Stimulated activated CD8-positive, alpha-beta memory T cell treated with anti-CD3 and anti-CD28 coated beads, Interleukin-7, amount 100 ng/mL, for 48 hours (primary cell): Measurements from ENCODE around the gene DCAF5.
A peak's percentile ranks its signal among the peaks of the same experiment; 100 is the strongest.
"Not testable (repeated sequence)": the region's sequence is repeated elsewhere in the genome, so short reads cannot be mapped to it uniquely, and the experiment has no call there.

Experiments
- DNase-seq, 2 donors: peaks; one replicate each; pipeline ENCODE4 v3.0.0-alpha.2; 2020; ENCODE audit warnings: low read depth in 1 of 2; ENCODE audit errors: extremely low read depth in 1 of 2

DCAF5 gene

DNA sequence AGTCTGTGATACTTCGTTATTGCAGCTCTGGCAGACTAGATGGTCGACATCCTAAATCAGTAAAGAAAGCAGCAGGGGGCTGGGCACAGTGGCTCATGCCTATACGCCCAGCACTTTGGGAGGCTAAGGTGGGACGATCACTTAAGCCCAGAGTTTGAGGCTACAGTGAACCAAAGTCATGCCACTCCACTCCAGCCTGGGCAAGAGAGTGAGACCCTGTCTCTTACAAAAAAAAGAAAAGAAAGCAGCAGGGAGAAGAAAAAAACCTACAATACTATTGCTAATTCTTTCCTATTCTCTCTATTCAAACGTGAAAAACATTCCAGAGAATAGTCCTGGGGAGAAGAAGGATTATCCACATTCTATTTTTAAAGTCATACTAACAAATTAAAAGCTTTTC, 79.5 kb downstream of the DCAF5 start:
- no peak for DNase-seq

- DNase-seq = no peak
Measured at GRCh38 chr14:69072584-69072983, 80.3 kb downstream of the DCAF5 start.

- no peak for DNase-seq
Measured at GRCh38 chr14:69068744-69069421, 84.0 kb downstream of the DCAF5 start.

- DNase-seq = no peak
Measured at GRCh38 chr14:69066396-69067171, 86.3 kb downstream of the DCAF5 start.

DNA sequence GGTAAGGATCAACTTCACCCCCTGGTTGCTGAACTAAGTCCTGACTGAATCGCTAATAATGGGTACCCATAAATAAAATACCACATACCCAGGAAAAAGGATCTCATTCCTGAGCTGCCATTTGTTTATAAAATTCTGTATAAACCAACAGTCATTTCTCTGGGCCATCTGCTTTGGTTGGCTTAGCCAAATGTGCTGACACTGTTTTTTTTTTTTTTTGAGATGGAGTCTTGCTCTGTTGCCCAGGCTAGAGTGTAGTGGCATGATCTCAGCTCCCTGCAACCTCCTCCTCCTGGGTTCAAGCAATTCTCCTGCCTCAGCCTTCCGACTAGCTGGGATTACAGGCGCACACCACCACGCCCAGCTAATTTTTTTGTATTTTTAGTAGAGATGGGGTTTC, 87.0 kb downstream of the DCAF5 start:
- not testable (repeated sequence) for DNase-seq

DNA sequence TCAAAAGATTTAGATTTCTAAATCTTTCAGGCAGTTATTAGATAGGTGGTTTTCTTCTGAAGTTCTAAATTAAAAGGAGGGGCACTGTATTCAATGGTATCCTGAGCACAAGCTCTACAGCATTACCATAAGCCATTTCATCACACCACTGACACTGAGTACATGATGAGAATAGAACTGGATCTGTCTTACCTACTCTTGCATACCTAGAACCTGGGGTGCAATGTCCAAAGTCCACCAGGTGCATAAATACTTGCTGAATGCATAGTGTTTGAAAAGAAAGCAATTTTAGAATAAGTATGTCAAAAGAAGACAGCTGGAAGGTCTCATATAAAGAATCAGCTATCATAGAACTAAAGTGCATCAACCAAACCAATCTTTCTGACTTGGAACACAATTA, 88.3 kb downstream of the DCAF5 start:
- no peak for DNase-seq

GRCh38 chr14:69059658-69060623, 93.0 kb downstream of the DCAF5 start:
- DNase-seq = no peak

DNA sequence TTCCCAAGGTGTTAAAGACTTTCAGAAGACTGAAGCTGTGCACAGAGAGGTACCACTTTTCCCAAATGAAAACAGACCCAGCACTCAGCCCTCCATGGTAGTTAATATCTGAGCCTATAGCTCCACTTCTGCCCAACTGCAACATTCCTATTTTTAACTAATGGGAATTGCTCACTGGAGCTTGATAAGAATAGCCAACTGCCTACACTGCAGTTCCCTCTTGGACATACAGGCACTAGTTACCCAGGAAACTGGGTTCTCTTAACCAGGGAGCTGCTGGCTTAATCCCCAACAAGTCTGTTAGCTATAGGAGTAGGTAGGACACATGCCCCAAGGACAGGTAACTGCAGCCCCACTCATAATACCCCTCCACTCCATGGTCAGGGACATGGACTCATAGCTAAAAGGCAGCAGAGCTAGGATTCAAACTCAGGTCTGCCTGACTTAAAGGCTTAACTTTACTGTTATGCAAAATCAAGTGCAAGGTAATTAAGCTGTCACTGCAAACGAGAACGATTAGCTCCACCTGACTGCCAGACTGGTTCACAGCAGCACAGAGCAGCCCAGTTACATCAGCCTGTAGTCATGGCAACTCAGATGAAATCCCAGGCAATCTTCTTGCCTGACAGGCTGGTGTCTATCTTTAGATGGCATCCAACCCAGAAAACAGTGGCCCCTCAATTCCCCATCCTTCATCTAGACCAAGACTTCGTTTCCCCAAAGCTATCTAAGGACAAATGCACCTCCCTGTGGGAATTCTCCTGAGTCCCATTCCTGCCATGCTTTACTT, 96.7 kb downstream of the DCAF5 start:
- no peak for DNase-seq

- DNase-seq = peak; percentile 3 to 29
Measured at GRCh38 chr14:69055125-69055524, 97.8 kb downstream of the DCAF5 start.

DNA sequence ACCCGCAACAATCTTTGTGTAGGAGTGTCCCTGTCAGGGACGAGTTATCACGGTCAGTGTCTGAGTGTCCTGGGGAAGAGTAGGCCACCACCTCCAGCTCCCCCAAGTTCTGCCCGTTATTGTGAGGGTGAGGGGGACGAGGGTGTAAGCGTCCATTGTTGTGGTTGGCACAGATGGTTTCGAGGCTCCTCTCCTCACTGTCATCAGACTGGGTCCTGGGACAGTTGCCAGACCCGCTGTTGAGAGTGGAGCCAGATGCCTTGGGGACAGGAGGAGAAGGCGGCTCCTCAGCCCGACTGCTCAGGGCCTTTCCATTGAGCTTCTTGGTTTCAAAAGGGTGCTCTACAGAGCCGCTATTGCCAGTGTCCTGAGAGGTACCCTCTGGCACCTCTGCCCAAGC, 98.9 kb downstream of the DCAF5 start:
- no peak for DNase-seq

DNA sequence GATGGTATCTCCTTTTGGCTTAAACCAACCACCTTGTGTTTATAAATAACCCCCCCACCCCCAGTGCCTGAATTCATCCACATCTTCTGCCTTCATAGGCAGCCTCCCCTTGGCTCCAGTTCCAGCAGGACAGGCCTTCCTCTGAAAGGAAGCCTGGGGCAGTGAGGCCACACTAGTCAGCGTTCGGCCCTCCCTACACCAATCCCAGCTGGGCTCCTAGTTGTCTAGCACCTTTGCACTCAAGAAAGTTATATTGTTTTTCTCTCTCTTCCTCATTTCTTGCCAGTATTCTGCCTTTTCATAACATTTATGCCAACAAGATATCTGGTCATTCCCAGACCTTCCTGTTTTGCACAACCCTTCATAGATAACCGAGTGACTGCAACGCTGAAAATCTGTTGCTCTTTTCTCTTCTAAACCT, 100.7 kb downstream of the DCAF5 start:
- DNase-seq = no peak

- DNase-seq = no peak
Measured at GRCh38 chr14:69050240-69051184, 102.4 kb downstream of the DCAF5 start.

GRCh38 chr14:69049675-69050074, 103.2 kb downstream of the DCAF5 start:
- no peak for DNase-seq

DNA sequence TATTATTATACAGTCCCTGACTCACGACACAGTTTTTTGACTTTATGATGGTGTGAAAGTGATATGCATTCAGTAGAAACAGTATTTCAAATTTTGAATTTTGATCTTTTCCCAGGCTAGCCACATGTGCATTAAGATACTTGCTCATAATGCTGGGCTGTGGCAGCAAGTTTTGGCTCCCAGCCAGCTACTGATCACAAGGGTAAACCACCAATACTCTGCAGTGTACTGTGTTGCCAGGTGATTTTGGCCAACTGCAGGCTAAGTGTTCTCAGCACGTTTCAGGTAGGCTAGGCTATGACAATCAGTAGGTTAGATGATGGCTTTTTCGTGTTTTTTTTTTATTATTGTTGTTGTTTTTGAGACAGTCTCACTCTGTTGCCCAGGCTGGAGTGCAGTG, 104.5 kb downstream of the DCAF5 start:
- no peak for DNase-seq

DNA sequence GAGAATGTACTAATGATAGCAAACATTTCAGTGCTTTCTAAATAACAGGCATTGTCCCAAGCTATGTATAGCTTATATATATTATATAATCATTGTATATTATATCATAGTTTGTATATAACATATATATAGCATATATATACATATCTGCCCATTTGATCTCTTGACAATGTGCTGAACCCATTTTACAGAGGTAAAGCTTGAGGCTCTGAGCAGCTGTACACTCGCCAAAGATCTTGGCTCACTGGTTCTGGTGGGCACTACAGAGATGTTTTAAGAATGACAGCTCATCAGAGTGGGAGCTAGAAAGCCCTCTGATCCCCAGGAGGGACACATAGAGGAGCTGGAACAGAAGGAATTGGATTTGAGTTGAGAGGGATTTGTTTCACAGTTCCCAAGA, 105.7 kb downstream of the DCAF5 start:
- DNase-seq = no peak

GRCh38 chr14:69046476-69046860, 106.5 kb downstream of the DCAF5 start:
- DNase-seq = no peak

GRCh38 chr14:69045857-69046475, 107.0 kb downstream of the DCAF5 start:
- DNase-seq = no peak

DNA sequence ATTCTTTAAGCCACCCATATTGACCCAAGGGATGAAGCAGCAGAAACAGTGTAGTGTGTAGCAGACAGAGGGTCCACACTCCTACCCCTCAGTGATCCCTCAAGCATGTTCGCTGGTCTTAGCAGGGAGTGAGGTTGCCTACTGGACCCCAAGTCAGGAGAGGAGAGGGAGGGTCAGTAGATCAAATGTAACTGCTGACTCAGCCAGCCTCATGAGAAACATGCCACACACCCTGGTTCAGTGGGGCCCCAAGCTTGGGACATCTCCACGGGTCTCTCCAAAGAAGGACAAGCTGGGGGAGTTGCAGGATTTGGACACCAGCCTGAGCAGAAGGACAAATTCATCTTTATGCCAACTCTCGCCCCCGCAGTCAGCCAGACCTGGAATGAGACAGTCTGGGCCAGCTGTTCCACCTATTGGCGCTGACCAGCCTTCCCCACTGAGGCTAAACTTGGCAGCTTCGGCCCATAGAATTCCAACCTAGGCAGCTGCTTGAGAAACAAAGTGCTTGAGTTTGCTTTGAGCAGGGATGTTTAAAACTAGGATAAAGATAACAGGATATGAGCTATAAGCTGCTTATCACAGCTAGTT, 107.9 kb downstream of the DCAF5 start:
- no peak for DNase-seq

GRCh38 chr14:69044296-69044695, 108.6 kb downstream of the DCAF5 start:
- DNase-seq = no peak
